Uterus (tissue), 4 donors: ENCODE results near the gene HOXB2. TPM values are rescaled to one million over a fixed set of nuclear protein-coding genes. Genes with fewer than 3 reads are reported as not detected.
A peak's percentile ranks its signal among the peaks of the same experiment; 100 is the strongest.

Source experiments
- DNase-seq, 2 donors: peaks; one replicate each; pipeline ENCODE4 v3.0.0-alpha.2; 2019 to 2020
- H3K27ac ChIP-seq, 2 donors: fragments of 200-600 bp; sonication (generic); 1 replicate in 1 of 2; 2 replicates in 1 of 2; pipeline ENCODE4 v1.5.1; 2016 to 2018
- H3K27me3 ChIP-seq, 2 donors: fragments of 200-600 bp; sonication (generic); one replicate each; pipeline ENCODE4 v1.5.1; 2018 to 2019; ENCODE audit warnings: control low read depth in 1 of 2
- H3K36me3 ChIP-seq, 2 donors: fragments of 200-600 bp; sonication (generic); one replicate each; pipeline ENCODE4 v1.5.1; 2019; ENCODE audit warnings: control low read depth in 1 of 2
- H3K4me1 ChIP-seq, 2 donors: fragments of 200-600 bp; sonication (generic); one replicate each; pipeline ENCODE4 v1.5.1; 2018 to 2019; ENCODE audit warnings: control low read depth in 1 of 2
- H3K4me3 ChIP-seq, 2 donors: fragments of 200-600 bp; sonication (generic); 1 replicate in 1 of 2; 2 replicates in 1 of 2; pipeline ENCODE4 v1.5.1; 2018 to 2019; ENCODE audit warnings: mild to moderate bottlenecking in 1 of 2
- H3K9me3 ChIP-seq, 2 donors: fragments of 200-600 bp; sonication (generic); one replicate each; pipeline ENCODE4 v1.5.1; 2019; ENCODE audit warnings: control low read depth in 1 of 2
- POLR2A ChIP-seq, 2 donors: fragments of 450-650 bp; IDR thresholded peaks; one replicate each; pipeline ENCODE4 v1.6.1; 2016; ENCODE audit warnings: antibody characterized with exemption in 2 of 2, mild to moderate bottlenecking in 1 of 2, moderate library complexity in 1 of 2
- intact Hi-C: fragments of 100-400 bp; cut with DNase I; formaldehyde crosslinking; loops from one replicate; pipeline ENCODE4 v1.15.1; 2023; ENCODE audit warnings: low total_unique reads
- total RNA-seq, 4 donors: library from RNA; depleted of rRNA in 3 of 4; stranded (reverse); fragments of >200 nt in 3 of 4; gene quantifications; one replicate each; pipeline versions ENCODE4 v1.1.0 to v1.2.4, GENCODE V29; 2014 to 2023
- TF ChIP-seq, protein P1 (sequence below), 4 experiments: fragments of 200-600 bp in 2 of 4; fragments of 450-650 bp in 2 of 4; sonication (generic) in 2 of 4; IDR thresholded peaks; one replicate each; pipeline ENCODE4 v1.5.1; 2016 to 2019; ENCODE audit warnings: antibody characterized with exemption in 4 of 4, mild to moderate bottlenecking in 2 of 4, moderate library complexity in 1 of 4
- donor health status: DM: yes; HTN: yes; CAD: no.

Gene HOXB2
- total RNA-seq, 4 donors from 2014 or later = 4.6 to 24.4 (median 17.4) TPM

DNA sequence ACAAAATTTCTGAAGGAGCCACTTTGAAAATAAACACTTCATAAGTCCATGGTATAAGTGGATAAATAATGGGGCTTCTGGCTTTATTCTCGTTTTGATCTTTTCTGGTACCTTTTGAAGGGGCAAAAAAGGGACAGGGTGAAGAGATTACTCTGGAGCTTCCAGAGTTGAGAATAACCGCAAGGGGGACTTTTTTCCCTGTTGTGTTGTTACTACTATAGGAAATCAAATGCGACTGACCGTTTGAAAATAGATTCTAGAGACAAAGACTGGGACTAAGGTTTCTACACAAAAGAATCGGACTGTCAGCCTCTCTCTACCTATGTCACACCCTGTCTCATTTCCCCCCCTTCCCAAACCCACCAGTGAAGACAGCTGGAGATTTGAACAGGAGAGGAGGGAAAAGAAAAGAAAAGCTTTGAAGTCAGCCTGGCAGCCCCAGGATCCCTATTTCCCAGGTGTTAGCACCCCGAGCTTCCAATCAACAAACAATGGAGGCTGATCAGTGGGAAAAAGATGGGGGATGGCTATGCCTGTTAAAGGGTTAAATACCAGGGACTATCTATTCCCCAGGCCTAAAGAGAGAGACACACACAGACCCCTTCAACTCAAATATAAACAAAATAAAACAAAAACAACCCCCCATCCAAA is 24.9 kb upstream of the HOXB2 start:
- intact Hi-C loops = no loop called here
- no peaks in the 10 kb centered on the region for H3K4me1 ChIP-seq
- DNase-seq = no peak
- H3K36me3 ChIP-seq = no peaks in the 10 kb centered on the region
- no peaks in the 10 kb centered on the region for H3K9me3 ChIP-seq
- peak overlapping the region in 1 of 2 donors; percentile 24 for H3K27ac ChIP-seq
- H3K27me3 ChIP-seq = peaks cover 0 to 19% of the 10 kb centered on the region in 2 donors
- no peak overlapping the region for H3K4me3 ChIP-seq
- TF ChIP-seq, protein P1, sequence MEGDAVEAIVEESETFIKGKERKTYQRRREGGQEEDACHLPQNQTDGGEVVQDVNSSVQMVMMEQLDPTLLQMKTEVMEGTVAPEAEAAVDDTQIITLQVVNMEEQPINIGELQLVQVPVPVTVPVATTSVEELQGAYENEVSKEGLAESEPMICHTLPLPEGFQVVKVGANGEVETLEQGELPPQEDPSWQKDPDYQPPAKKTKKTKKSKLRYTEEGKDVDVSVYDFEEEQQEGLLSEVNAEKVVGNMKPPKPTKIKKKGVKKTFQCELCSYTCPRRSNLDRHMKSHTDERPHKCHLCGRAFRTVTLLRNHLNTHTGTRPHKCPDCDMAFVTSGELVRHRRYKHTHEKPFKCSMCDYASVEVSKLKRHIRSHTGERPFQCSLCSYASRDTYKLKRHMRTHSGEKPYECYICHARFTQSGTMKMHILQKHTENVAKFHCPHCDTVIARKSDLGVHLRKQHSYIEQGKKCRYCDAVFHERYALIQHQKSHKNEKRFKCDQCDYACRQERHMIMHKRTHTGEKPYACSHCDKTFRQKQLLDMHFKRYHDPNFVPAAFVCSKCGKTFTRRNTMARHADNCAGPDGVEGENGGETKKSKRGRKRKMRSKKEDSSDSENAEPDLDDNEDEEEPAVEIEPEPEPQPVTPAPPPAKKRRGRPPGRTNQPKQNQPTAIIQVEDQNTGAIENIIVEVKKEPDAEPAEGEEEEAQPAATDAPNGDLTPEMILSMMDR (IDR thresholded peaks at IDR 0.05) = no peak
- TF ChIP-seq POLR2A (IDR thresholded peaks at IDR 0.05) = no peak

DNA sequence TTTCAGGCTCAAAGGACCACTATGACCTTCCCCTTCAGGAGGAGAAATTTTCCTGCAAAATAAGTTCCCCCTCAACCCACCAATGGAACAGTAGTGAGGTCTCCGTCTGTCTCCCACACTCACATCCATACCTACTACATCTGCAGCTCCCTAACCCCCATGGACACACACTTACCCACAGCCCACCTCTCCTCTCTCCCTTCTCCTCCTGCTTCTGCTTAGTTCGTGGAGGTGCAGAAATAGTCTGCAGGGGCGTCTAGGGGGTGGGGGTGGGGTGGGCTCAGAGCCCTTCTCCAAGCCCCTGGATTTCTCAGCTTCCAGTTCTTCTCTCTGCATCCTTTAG is 24.3 kb upstream of the HOXB2 start:
- no peaks in the 10 kb centered on the region for H3K36me3 ChIP-seq
- TF ChIP-seq, protein P1 (IDR thresholded peaks at IDR 0.05) = no peak
- no peak for TF ChIP-seq POLR2A (IDR thresholded peaks at IDR 0.05)
- H3K27me3 ChIP-seq = peaks cover 0 to 19% of the 10 kb centered on the region in 2 donors
- no peak overlapping the region for H3K4me3 ChIP-seq
- no peaks in the 10 kb centered on the region for H3K9me3 ChIP-seq
- H3K4me1 ChIP-seq = peaks cover 0 to 2% of the 10 kb centered on the region in 2 donors
- H3K27ac ChIP-seq = no peak overlapping the region
- intact Hi-C loops = no loop called here
- DNase-seq = no peak

DNA sequence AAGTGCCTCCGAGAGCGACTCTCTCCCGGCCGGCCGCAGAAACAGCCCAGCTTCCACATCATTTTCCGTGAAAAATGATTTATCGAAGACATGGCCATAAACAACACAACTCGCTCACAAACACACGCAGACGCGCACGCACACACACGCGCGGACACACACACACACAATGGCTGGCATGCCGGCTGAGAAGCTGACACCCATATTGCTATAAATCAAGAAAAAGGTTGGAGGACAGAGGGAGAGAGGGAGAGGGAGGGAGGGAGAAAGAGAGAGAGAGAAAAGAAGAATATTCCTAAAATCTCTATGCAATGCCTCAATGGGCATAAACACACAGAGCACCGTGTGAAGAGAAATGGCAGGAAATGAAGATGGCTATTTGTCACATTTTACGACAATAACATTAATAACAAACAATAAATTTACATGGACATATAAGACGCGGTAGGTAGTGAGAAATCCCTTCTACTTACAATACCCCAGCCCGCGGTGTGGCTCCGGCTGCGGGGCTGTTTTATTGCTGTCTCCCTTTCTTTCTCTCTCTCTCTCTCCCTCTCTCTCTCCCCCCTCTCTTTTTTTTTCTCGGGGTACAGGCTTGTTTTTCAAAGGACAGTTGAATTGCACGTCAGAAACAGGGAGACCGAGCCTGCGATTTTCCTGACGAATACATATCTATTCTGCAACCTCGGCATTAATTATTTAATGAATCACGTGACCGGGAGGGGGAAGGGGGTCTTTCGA is 23.8 kb upstream of the HOXB2 start:
- Histone ChIP-seq H3K4me3 (no peak overlapping the region), H3K36me3 (no peaks in the 10 kb centered on the region), H3K4me1 (peaks cover 0 to 5% of the 10 kb centered on the region in 2 donors), H3K27ac (peak overlapping the region in 1 of 2 donors; percentile 43), H3K27me3 (peaks cover 0 to 19% of the 10 kb centered on the region in 2 donors), H3K9me3 (no peaks in the 10 kb centered on the region)
- TF ChIP-seq POLR2A (IDR thresholded peaks at IDR 0.05) = no peak
- TF ChIP-seq, protein P1 (IDR thresholded peaks at IDR 0.05) = no peak
- DNase-seq = no peak
- intact Hi-C loops = no loop called here

DNA sequence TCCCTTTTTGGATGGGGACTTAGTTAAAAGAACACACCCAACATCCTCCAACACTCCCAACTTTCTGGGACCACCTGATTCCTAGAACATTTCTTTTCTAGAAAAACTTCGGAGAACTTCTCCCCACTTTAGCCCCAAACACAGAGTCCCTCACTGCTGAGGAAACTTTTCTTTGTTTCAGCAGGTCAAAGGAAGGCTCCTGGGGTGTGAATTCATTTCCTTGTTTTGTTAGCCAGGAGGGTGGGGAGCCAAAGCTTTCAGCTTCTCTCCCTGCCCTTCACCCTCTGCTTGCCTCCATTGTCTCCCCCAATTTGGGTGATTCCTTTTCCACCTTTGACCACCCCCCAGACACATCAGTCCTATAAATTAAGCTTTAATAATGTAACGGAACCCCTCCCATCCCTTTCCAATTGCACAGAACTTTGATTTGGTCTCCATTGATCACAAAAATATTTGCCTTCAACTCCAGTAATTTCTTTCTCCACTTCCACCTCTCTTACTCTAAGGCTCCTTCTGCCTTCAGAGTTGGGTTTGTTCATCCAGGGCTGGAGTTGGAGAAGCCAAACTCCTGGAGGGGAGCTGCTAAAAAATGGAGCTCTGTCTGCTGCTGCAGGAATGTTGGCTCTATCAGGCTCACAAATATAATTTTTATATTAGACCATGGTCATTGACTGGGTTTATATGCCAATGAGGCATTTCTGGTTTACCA is 22.9 kb upstream of the HOXB2 start:
- H3K27me3 ChIP-seq = peaks cover 0 to 19% of the 10 kb centered on the region in 2 donors
- no peaks in the 10 kb centered on the region for H3K9me3 ChIP-seq
- H3K4me1 ChIP-seq = peaks cover 0 to 5% of the 10 kb centered on the region in 2 donors
- peak overlapping the region in 1 of 2 donors; percentile 45 for H3K27ac ChIP-seq
- no peaks in the 10 kb centered on the region for H3K36me3 ChIP-seq
- intact Hi-C loops = no loop called here
- H3K4me3 ChIP-seq = no peak overlapping the region
- DNase-seq = no peak
- TF ChIP-seq, protein P1 (IDR thresholded peaks at IDR 0.05) = no peak
- no peak for TF ChIP-seq POLR2A (IDR thresholded peaks at IDR 0.05)

DNA sequence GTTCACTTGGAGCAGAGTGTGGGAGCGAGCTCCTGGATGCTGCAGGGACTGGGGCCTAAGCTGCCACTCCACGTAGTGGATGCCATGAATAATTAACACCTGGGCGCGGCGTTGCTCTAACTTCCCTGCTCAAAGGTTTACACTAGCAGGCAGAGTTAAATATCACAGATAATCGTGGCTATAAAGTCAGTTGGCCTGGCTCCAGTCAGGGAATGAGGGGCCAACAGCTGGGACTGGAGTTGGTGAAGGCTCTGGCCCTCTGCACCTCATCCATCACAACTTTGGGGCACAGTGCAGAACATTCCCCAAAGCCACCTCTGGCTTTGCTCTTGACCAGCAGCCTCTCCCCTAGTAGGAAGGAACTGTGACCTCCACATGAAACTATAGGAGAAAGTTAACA is 22.3 kb upstream of the HOXB2 start:
- Histone ChIP-seq H3K36me3 (no peaks in the 10 kb centered on the region), H3K4me3 (no peak overlapping the region), H3K9me3 (no peaks in the 10 kb centered on the region), H3K27me3 (peaks cover 0 to 19% of the 10 kb centered on the region in 2 donors), H3K27ac (peak overlapping the region in 1 of 2 donors; percentile 45), H3K4me1 (peaks cover 0 to 5% of the 10 kb centered on the region in 2 donors)
- TF ChIP-seq, protein P1 (IDR thresholded peaks at IDR 0.05) = no peak
- no peak for TF ChIP-seq POLR2A (IDR thresholded peaks at IDR 0.05)
- intact Hi-C loops = no loop called here
- no peak for DNase-seq
